Stimulated activated effector memory CD8-positive, alpha-beta T cell treated with anti-CD3 and anti-CD28 coated beads, Interleukin-12 subunit alpha, Interleukin-12 subunit beta, amount 100 ng/mL, for 72 hours (primary cell): ENCODE measurements around the gene TFB1M.
"Not testable (repeated sequence)": the region's sequence is repeated elsewhere in the genome, so short reads cannot be mapped to it uniquely, and the experiment has no call there.

ENCODE experiments used
- ATAC-seq: fragments of 150-1000 bp; cut with Tn5 transposase; 2 replicates; pipeline ENCODE4 v1.10.0; 2021
- DNase-seq, 2 donors: peaks; one replicate each; pipeline ENCODE4 v3.0.0; 2021 to 2022; ENCODE audit warnings: low spot score in 2 of 2
- H3K27ac Mint-ChIP-seq: one replicate; pipeline ENCODE4 v1.8.0; 2022; ENCODE audit warnings: mild to moderate bottlenecking, mixed read lengths
- H3K36me3 Mint-ChIP-seq: one replicate; pipeline ENCODE4 v1.8.0; 2022; ENCODE audit warnings: mild to moderate bottlenecking, mixed read lengths
- H3K4me1 Mint-ChIP-seq: one replicate; pipeline ENCODE4 v1.8.0; 2022; ENCODE audit warnings: mixed read lengths
- H3K4me3 Mint-ChIP-seq: one replicate; pipeline ENCODE4 v1.8.0; 2022; ENCODE audit warnings: mild to moderate bottlenecking, mixed read lengths
- H3K9me3 Mint-ChIP-seq: one replicate; pipeline ENCODE4 v1.8.0; 2022; ENCODE audit warnings: mixed read lengths

The TFB1M gene

DNA sequence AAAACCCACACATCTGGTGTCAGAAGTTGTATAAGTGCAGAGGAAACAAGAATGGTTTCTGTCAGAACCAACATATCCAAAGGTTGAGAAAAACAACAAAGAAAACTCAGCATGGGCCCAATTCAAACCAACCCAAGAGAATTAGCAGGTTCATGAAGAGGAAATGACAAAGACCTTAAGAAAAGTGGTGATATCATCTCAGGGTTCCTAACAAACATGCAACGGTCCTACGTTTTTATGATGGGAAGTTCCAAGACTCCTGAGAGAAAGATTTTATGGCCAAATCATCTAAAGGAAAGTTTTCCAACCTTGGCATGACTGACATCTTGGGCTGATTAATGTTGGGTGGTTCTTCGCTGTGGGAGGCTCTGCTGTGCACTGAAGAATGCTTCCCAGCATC lies 23.0 kb downstream of the TFB1M start:
- no peaks in the 10 kb centered on the region for H3K9me3 Mint-ChIP-seq
- peaks cover 94% of the 10 kb centered on the region for H3K36me3 Mint-ChIP-seq
- peaks cover 15% of the 10 kb centered on the region for H3K4me1 Mint-ChIP-seq
- ATAC-seq (no peak), DNase-seq (no peak)
- peak overlapping the region; percentile 44 for H3K27ac Mint-ChIP-seq
- H3K4me3 Mint-ChIP-seq: no peak overlapping the region

DNA sequence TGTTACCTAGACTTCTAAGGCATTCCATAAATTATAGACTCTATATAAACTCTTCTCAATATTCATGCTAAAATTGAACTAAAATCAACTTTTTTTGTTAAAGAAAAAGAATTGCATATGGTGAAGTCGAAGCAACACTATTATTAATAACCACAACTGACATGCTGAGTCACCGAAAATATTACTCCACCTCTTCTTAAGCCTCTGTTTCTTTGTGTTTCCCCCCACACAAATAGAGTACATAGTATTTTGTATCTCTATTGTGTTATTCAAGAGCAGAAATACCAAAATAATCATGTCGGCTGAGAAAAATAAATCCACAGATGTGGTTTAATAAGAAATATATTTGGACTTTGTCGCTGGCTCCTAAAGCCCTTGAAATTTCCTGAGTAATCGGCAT lies 23.8 kb downstream of the TFB1M start:
- ATAC-seq (no peak), DNase-seq (no peak)
- no peak overlapping the region for H3K4me3 Mint-ChIP-seq
- H3K36me3 Mint-ChIP-seq: peaks cover 86% of the 10 kb centered on the region
- peaks cover 20% of the 10 kb centered on the region for H3K4me1 Mint-ChIP-seq
- no peaks in the 10 kb centered on the region for H3K9me3 Mint-ChIP-seq
- no peak overlapping the region for H3K27ac Mint-ChIP-seq

DNA sequence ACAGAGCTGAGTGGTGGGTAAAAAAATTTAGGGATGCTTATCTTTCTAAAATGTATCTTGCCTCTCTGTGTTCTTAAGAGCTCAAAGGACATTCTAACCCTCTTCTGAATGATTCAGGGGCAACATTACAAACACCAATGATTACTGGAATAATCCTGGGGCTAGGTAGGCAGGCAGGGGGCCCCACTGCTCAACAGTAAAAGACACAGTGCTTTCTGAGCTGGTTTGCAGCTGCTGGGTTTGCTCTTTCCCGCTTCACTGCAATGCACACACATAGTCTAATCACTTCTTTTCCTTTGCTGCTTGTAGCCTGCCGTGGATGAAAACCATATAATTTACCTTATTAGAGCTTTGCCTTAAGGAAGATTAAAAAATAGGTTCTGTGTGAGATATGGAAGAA lies 26.5 kb downstream of the TFB1M start:
- Mint-ChIP-seq H3K27ac (no peak overlapping the region), H3K4me3 (no peak overlapping the region), H3K36me3 (peaks cover 85% of the 10 kb centered on the region), H3K4me1 (peaks cover 26% of the 10 kb centered on the region), H3K9me3 (no peaks in the 10 kb centered on the region)
- no peak for DNase-seq
- no peak for ATAC-seq

DNA sequence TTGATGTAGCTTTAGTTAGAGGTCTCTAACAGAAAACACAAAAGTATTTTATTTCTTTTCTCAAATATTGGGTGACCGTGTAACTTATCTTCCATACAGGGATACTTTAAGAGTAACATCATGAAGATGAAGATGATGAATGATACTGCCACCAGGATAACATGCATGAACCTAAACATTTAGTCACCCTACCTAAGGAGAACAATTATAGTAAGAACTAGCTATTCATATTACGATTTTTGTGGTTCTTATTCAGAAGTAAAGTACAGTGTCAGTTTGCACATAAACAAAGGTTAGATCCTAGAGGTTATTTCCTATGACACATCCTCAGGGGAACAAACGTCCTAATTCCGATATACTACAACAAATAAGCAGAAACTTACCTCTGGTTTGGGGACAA lies 29.5 kb downstream of the TFB1M start:
- no peak overlapping the region for H3K4me3 Mint-ChIP-seq
- H3K27ac Mint-ChIP-seq: no peak overlapping the region
- peaks cover 86% of the 10 kb centered on the region for H3K36me3 Mint-ChIP-seq
- H3K4me1 Mint-ChIP-seq: peaks cover 11% of the 10 kb centered on the region
- no peaks in the 10 kb centered on the region for H3K9me3 Mint-ChIP-seq
- DNase-seq: no peak
- ATAC-seq: peak; percentile 89

DNA sequence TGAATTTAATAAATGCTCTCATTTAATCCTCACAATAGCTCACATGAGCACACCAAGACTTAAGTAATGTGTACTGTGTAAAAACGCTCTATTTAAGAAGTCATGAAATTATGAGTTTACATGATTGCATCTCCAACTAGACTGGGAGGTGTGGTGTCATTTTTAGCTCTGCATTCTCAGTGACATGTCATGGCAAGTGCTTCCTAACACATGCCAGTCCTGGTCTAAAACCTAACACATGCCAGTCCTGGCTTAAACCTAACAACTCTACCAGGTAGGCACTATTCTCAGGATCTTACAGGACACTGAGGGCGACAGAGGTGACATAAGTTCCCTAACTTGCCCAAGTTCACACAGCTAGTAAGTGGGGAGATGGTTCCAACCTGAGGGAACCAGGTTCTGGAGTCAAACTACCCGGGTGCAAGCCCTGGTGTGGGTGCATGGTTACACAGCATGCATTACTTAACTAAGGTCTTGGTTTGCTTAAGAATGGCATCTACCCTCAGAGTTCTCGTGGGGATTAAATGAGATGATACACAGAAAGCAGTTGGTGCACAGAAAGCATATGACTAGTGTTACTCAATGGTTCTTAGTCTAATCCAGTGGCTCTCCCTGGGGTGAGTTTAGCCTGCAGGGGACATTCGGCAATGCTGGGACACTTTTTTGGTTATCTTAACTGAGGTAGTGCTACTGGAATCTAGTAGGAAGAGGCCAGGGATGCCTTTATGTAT lies 35.8 kb downstream of the TFB1M start:
- ATAC-seq (no peak), DNase-seq (no peak)
- Mint-ChIP-seq H3K9me3 (no peaks in the 10 kb centered on the region), H3K27ac (peak overlapping the region; percentile 9), H3K4me1 (peaks cover 2% of the 10 kb centered on the region), H3K4me3 (no peak overlapping the region), H3K36me3 (peaks cover 61% of the 10 kb centered on the region)

DNA sequence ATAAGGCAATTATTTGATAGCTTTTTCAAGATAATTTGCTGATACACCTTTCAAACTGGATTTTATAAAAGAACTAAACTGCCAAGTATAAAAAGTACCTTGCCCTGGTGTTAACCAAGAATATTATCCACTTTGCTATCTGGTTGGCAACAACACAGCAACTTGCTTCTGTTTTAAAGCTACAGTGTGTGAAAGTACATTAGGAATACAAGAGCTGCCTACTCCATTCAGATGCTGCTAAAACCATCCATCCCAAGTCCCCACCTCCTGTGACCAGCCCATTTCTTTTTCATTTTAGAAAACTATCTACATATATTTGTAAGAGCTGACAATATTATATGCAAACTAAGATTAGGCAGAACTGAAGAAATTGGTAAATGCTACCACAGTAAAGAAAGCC lies 37.6 kb downstream of the TFB1M start:
- H3K9me3 Mint-ChIP-seq: no peaks in the 10 kb centered on the region
- DNase-seq (no peak), ATAC-seq (no peak)
- peaks cover 52% of the 10 kb centered on the region for H3K36me3 Mint-ChIP-seq
- H3K4me3 Mint-ChIP-seq: no peak overlapping the region
- H3K27ac Mint-ChIP-seq: no peak overlapping the region
- peaks cover 6% of the 10 kb centered on the region for H3K4me1 Mint-ChIP-seq

DNA sequence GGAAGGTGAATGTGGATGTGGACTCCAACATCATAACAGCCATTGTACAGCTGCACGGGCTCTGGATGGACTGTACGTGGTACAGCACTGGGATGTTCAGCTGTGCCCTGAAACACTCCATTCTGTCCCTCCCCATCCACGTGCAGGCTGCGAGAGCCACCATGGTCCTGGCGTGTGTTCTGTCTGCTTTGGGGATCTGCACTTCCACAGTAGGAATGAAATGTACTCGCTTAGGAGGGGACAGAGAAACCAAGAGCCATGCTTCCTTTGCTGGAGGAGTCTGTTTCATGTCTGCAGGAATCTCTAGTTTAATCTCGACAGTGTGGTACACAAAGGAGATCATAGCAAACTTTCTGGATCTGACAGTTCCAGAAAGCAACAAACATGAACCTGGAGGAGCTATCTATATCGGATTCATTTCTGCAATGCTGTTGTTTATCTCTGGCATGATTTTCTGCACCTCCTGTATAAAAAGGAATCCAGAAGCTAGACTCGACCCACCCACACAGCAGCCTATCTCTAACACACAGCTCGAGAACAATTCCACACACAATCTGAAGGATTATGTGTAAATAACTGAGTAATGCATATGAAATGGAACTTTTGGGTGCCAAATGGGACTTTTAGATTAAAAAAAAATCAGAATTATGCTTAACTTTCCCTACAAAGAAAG lies 38.3 kb downstream of the TFB1M start:
- Mint-ChIP-seq H3K27ac (no peak overlapping the region), H3K4me3 (no peak overlapping the region), H3K9me3 (no peaks in the 10 kb centered on the region), H3K4me1 (peaks cover 6% of the 10 kb centered on the region), H3K36me3 (peaks cover 45% of the 10 kb centered on the region)
- ATAC-seq (no peak), DNase-seq (no peak)

DNA sequence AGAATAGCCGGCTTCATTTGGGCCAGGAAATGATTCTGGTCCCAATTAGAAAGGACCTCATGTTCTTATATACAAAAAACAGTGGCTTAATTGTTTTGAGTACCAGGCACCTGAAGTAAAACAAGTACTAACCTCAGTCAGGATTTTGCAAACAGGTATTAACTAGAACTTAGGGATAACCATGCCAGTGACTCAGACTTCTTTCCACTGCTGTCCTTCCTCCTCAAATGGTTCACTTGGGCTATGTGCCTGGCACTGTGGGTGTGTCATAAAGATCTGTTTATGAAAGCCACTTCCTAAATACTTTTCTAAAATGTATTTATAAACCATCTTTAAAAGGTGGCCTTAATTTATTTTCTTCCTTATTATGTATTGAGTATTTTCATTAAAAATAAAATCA lies 39.8 kb downstream of the TFB1M start:
- H3K4me3 Mint-ChIP-seq: no peak overlapping the region
- no peak for DNase-seq
- peaks cover 6% of the 10 kb centered on the region for H3K4me1 Mint-ChIP-seq
- H3K9me3 Mint-ChIP-seq: no peaks in the 10 kb centered on the region
- H3K27ac Mint-ChIP-seq: no peak overlapping the region
- no peak for ATAC-seq
- H3K36me3 Mint-ChIP-seq: peaks cover 37% of the 10 kb centered on the region

DNA sequence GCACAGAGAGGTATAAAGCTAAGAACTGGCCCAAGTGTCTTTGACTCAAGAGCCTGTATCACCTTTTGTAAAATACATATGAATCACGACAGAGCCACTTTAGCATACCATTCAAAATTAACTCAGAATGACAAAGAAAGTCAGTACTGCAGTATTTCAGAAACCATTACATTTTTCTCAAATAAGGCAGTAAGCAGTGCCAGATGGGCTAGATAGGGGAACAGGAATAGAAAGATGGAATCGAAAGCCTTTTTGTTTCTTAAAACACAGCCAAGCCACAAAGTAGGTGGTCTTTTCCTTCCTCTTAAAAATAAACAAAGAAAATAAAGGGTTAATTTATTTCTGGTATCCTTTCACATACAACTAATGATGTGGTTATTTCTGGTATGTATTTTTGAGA lies 40.2 kb downstream of the TFB1M start:
- H3K36me3 Mint-ChIP-seq: peaks cover 37% of the 10 kb centered on the region
- H3K9me3 Mint-ChIP-seq: no peaks in the 10 kb centered on the region
- no peak overlapping the region for H3K27ac Mint-ChIP-seq
- DNase-seq (no peak), ATAC-seq (no peak)
- no peak overlapping the region for H3K4me3 Mint-ChIP-seq
- H3K4me1 Mint-ChIP-seq: peaks cover 6% of the 10 kb centered on the region

DNA sequence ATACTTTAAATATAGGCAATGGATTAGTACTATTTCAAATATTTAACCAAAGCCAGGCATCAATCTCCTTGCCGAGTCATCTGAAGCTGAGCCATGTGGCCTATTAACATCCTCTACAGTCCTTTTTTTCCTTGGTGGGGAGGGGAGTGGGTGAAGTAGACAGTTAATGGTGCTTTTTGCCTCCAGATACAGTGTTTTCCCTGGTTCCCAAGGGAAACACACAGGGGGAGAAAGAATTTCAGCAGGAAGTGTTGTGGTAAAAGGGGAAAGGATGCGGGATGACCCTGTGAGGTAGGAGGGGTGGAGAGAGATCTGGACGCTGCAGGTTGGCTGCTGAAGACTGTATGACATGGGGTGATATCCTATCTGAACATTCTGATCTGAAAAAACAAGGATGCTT lies 40.9 kb downstream of the TFB1M start:
- no peak for DNase-seq
- no peak for ATAC-seq
- Mint-ChIP-seq H3K27ac (no peak overlapping the region), H3K4me1 (peaks cover 6% of the 10 kb centered on the region), H3K4me3 (no peak overlapping the region), H3K9me3 (no peaks in the 10 kb centered on the region), H3K36me3 (peaks cover 35% of the 10 kb centered on the region)

DNA sequence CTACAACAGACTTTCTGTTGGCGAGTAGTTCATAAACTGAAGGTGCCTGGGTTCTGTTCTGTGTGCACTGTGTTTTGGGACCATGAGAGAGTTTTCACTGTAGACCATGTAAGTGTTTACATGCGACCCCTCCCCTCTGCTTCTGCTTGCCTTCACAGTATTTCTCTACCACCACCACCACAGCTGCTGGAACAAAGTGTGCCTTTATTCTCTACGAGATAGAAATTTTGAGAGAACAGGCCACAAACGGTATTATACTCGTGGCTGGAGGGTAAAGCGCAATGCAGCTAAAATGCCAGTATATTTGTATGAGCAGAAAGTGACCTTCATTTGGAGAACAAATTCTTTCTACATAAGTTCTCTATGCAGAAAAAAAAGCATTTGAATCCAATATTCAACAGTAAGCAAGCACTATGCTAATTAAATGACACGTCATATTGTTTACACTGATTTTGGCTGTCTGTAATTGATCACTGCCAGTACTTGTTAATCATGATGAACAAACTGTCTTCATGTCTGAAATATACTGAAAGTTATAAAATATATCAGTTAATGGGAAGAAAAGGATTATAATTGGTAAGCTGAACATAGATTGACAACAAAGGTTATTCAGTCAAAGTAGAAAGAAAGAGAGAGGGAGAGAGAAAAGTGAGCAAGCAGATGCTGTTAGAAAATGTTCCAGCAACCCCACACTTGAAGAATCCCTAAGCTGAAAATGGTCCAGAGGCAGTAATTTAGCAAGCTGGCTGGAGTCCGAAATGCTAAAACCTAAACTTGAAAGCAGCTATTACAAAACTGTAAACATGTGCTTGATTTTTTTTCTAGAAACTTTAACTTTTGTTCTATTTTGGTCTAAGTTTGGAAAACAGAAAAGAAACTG lies 41.7 kb downstream of the TFB1M start:
- no peak overlapping the region for H3K4me3 Mint-ChIP-seq
- ATAC-seq: no peak
- no peak for DNase-seq
- peaks cover 35% of the 10 kb centered on the region for H3K36me3 Mint-ChIP-seq
- no peaks in the 10 kb centered on the region for H3K9me3 Mint-ChIP-seq
- peaks cover 12% of the 10 kb centered on the region for H3K4me1 Mint-ChIP-seq
- peak overlapping the region; percentile 81 for H3K27ac Mint-ChIP-seq

DNA sequence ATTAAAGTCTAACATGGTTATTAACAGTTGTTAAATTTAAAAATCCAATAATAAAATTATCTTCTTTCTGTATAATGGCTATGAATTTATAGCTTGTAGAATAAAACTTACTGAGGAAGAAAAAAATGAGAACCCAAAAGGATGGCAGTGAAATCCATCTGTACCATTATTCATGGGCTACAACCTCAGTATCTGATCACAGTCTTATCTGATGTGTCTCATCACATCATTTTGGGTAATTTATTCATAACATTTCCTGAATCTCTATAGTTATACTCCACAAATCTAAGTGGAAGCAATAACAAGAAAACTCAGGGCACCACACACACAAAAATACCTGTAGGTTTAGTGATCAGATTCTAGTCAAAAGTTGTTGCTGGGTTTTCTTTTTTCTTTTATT lies 43.1 kb downstream of the TFB1M start:
- no peak overlapping the region for H3K27ac Mint-ChIP-seq
- H3K36me3 Mint-ChIP-seq: peaks cover 49% of the 10 kb centered on the region
- H3K4me3 Mint-ChIP-seq: no peak overlapping the region
- DNase-seq (no peak), ATAC-seq (no peak)
- no peaks in the 10 kb centered on the region for H3K9me3 Mint-ChIP-seq
- H3K4me1 Mint-ChIP-seq: peaks cover 12% of the 10 kb centered on the region

DNA sequence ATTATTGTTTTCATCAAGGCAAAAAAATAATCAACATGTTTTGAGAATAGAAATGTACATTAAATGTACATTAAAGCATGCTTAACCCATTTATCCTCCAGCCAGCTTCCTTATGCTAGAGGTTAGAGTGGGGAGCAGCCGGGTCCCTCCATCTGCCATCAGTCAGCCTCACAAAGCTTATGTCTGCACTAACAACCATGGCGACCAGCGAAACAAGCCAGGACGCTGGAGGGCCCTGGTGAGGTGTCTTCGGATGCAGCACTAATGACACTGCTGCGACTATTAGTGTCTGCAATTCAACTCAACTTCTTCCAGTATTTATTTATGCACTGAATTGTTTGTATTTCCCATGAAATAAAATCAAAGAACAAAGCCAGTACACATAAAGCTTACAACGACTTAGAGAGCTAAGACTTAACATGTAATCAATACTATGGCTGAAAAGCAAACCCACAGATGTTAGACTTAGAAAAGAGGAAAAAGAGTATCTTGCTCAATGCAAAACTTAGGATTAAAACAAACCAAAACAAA lies 43.7 kb downstream of the TFB1M start:
- Mint-ChIP-seq H3K36me3 (peaks cover 54% of the 10 kb centered on the region), H3K9me3 (no peaks in the 10 kb centered on the region), H3K4me3 (no peak overlapping the region), H3K27ac (no peak overlapping the region), H3K4me1 (peaks cover 12% of the 10 kb centered on the region)
- DNase-seq (no peak), ATAC-seq (no peak)

DNA sequence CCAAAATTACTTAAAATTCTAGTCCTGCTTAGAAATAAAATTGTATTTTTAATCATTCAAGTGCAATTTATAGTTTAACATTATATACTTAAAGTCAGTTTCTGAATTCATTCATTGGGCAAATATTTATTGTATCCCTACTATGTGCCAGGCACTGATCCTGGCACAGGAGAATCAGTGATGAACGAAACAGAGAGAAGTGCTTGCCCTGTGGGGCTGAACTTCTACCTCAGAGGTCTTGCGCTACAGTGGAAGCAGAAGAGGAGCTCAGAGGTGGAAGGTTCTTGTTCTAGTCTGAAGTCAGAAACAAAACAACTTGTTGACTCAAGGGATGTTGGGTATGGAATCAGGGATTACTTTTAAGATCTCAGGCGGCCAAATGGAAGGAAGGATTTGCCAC lies 44.5 kb downstream of the TFB1M start:
- peaks cover 53% of the 10 kb centered on the region for H3K36me3 Mint-ChIP-seq
- H3K27ac Mint-ChIP-seq: peak overlapping the region; percentile 24
- no peaks in the 10 kb centered on the region for H3K9me3 Mint-ChIP-seq

DNA sequence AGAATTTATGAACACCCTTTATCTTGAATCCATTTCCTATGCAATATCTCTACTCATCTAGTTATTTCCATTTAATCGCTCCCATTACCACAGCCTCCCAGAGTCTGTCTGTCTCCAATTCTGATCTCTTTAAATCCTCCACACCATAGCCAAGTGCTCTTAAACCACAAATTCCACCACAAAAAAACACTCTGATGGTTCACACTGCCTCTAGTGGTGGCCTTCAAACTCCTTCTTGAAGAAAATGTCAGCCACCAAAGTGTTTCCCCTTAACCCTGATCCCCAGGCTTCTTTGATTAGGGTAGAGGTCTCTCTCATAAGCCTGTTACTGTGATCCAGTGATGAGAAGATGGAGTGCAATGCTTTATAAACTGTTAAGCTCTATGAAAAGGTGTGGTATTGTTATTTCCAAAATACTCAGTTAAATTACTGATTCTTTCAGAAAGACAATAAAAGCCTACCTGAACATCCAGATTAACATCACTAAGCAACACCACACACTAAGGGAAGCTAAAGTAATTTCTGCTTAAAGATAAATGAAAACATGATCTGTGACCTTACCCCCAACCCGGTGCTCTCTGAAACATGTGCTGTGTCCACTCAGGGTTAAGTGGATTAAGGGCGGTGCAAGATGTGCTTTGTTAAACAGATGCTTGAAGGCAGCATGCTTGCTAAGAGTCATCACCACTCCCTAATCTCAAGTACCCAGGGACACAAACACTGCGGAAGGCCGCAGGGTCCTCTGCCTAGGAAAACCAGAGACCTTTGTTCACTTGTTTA lies 46.0 kb downstream of the TFB1M start:
- not testable (repeated sequence) for ATAC-seq, H3K4me3 Mint-ChIP-seq, DNase-seq, H3K27ac Mint-ChIP-seq, H3K9me3 Mint-ChIP-seq, H3K4me1 Mint-ChIP-seq
- H3K36me3 Mint-ChIP-seq: peaks cover 48% of the 10 kb centered on the region

More for the DNA sequence above, 44.5 kb downstream of the TFB1M start:
- DNase-seq: no peak
- Mint-ChIP-seq H3K4me3 (no peak overlapping the region), H3K4me1 (peaks cover 12% of the 10 kb centered on the region)
- ATAC-seq: no peak
